ENCODE results near the gene TSPEAR.

The TSPEAR gene

DNA sequence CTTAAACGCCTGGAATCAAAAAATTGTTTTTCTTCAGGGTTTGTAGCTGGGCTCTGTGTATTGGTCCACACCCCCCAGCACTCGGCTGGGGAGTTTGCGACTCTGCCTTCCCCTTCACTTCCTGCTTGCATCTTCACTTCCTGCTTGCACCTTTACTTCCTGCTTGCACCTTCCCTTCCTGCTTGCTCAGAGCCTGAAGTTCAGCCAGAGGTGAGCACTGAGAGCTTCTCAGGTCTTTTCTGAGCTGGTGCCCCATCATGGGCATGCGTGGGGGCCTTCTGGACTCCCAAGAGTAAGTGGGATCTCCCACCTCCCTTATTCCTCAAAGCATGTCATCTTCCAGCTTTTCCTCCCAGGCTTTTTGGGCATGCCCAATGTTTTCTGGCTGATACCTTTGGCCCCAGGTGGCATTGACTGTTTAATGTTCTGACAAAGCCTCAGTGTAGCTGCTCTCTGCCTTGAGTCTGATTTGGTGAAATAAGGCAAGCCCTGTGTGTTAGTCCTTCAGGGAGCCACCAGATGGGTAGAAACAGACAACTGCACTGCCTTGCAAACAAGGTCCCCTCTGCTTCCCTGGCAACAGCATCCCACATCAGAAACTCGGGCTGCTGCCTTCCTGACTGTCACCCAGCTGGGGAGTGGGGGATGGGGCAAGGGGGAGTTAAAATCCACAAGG, 163.6 kb downstream of the TSPEAR start:
- peak; percentile 8 for DNase-seq (ENCODE audit: low read depth)

DNA sequence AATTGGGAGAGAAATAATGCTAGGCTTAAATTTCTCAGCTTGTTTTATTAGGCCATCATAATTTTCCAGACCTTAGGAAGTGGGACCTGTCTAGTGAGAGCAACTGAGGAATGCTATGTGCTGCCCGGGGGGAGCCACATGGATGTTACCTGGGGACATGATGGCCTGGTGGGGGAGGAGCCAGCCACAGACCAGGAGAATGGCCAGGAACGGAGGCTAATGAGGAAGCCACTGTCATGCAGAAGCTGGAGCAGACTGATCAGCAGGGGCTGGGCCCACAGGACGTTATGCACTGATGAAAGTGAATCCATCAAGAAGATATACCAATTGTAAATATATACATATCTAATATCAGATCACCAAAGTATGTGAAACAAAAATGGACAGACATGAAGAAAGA, 166.8 kb downstream of the TSPEAR start:
- DNase-seq (ENCODE audit: low read depth) = no peak

DNA sequence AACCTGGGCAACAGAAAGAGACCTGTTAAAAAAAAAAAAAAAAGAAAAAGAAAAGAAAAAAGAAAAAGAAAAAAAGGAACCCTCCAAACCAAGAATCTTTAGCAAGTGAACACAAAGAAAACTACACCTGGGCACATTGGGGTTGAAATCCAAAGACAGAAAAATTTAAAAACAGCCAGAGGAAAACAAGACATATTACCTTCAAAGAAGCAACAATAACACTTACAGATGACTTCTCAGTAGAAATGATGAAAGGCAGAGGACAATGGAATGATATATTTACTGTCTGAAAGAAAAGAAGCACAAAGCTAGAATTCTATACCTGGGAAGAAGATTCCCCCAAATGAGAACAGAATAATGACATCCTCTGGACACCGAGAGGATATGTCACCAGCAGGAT, 168.7 kb downstream of the TSPEAR start:
- no peak for DNase-seq (ENCODE audit: low read depth)

DNA sequence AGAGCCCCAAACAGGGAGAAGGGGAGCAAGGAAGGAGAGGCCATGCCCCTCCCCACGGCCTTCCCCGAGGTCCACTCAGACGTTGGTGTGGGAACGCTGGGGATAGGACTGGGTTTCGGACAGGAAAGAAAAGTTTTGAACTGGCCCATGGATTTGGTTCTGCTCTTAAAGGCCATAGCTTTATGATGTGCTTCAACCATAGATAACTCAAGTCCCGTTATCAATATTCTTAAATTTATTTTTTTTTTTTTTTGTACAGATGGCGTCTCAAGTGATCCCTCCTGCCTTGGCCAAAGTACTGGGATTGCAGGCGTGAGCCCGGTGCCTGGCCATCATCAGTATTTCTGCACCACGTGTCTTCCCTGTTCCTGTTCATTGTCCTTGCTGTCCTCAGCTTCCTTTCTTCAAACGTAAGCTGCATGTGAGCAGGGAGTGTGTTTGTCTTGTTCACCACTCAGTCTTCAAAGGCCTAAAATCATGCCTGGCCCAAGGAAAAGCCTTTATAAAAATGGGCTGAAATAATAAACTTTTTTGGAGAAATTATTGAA, 170.6 kb downstream of the TSPEAR start:
- no peak for DNase-seq (ENCODE audit: low read depth)

DNA sequence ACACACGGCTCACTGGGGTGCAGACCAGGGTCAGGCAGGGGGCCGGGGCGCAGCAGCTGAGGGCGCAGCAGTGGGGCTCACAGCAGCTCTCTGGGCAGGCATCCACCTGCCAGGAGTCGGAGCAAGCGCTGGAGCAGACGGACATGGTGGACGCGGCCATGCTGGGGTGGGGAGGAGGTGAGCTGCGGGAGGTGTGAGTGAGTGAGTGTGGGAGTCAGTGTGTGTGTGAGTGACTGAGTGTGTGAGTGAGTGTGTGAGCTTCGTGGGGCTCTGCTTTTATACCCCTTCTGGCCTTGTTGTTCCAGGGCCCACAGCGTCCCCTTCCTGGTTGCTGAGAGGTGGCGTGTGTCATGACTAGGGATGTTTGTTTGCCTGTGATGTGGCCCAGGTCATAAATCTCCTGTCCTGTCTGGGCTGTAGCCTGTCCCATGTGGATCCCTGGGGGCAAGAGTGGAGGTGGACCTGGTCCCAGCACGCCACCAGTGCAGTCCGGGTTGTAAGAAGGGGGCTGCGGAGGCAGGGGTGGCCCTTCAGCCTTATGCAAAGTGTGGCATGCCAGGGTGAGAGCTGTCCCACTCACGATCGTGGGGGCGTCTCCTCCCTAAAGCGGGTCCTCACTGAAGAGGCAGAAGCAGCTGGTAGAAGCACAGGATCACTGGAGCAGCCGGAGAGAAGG, 171.2 kb downstream of the TSPEAR start, which contains the start of gene KRTAP10-1:
TSS of gene KRTAP10-1 (minus strand) at position 205 of the 676 bp plus-strand sequence. CDS start at position 160, 45 bp downstream.
- no peak for DNase-seq (ENCODE audit: low read depth)

DNA sequence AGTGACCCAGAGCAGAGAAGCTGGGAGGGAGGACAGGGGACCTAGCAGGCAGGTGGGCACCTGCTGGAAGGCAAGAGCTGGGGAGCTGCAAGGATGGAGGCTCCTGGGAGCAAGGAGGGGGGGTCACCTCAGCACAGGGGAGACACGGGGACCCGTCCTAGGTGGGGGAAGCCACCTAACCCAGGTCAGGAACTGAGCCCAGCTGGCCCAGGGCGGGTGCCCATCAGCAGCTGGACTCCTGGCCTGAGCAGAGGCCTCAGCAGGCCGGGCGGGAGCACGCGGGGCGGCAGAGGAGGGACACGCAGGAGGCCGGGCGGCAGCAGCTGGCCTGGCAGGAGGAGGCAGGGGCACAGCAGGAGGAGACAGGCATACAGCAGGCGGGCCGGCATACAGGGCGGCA, 172.3 kb downstream of the TSPEAR start:
- DNase-seq (ENCODE audit: low read depth) = no peak

DNA sequence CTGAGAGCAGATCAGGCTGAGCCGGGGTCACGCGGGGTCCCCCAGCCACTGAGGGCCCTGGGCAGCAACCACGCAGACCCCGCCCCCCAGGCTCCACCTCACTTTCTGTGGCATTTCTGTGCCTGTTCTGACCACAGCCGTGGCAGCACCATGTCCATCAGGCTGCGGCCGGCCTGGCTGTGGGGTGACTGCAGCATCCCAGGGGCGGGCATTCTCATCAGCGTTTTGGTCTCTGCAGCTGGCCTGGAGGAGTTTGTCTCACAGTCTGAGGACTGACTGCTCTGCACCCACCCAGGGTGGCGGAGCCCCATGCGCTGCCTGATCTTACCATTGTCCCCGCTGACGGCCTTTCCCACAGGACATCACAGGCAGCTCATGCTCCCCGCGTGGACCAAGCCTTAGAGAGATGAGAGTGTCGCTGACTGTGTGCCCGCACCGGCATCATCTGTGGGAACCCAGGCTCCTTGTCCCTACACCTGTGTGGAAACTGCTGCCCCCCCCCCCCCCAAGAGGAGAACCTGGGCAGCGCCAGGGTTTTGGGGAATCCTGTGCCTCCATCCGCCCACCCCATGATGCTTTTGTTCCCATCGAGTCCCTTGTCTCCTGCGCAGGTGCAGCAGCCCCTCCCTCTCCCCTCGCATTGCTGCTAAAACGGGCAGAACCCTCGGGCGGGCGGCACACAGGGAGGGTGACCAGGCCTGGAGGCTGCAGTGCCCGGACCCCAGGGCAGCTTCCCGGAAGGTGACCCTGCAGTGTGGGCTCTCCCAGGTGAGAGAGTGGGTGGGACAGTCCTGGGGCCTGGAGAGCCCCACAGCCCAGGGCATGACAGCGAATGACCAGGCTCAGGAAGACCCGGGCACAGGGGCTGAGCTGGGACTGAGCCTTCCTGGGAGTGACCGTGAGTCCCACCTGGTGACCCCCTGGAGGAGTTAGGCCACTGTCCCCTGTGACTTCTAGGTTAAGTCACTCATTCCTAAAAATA, 173.2 kb downstream of the TSPEAR start:
- no peak for DNase-seq (ENCODE audit: low read depth)

DNA sequence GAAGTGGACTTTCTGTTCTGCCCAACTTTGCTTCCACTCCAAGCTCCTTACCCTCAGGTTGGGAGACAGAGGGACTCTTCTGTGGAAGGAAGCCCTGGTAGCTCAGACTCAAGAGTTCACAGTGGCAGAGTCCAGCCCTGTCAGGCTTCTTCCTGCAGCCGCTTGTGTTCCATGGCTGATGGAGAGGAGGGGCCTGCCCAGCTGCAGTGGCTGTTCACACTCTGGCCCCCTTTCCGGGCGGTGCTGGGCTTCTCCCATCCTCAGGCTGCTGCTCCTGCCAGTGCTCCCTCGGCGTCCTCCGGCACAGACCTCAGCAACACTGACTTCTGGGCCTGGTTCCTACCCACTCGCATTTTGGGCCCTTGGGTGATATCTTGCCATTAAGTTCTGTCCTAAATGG, 175.4 kb downstream of the TSPEAR start:
- DNase-seq (ENCODE audit: low read depth) = no peak

DNA sequence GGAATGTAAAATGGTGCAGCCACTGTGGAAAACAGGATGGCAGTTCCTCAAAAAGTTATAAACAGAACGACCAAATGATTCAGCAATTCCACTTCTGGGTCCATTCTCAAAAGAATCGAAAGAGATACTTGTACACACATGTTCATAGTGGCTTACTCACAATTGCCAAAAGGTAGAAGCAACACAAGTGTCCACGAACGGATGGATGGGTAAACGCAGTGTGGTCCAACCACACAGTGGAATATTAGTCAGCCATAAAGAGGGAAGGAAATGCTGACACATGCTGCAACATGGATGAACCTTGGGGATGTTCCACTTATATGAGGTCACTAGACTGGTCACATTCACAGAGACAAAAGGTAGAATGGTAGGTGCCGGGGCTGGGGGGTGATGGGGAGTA, 176.7 kb downstream of the TSPEAR start:
- no peak for DNase-seq (ENCODE audit: low read depth)

DNA sequence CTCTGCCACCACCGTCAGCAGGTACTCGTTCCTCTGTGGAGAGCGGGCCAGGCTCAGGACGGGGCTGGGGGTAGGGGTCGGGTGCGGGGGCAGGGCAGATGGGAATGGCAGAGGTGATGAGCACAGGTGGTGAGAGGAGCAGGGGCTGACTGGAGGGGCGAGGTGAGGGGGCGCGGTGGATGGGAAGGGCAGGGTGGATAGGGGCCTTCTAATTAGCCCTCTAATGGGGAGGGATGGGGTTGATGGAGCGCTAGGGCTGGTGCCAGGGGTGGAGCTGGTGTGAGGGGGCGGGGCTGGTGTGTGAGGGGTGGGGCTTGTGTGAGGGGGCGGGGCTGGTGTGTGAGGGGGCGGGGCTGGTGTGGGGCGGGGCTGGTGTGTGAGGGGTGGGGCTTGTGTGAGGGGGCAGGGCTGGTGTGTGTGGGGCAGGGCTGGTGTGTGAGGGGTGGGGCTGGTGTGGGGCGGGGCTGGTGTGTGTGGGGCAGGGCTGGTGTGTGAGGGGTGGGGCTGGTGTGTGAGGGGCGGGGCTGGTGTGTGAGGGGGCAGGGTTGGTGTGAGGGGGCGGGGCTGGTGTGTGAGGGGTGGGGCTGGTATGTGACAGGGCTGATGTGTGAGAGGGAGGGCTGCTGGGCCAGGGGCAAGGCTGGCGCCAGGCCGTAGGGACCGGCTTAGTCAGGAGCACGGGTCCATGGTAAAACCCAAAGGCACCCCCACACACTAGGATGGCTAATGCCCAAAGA, 177.3 kb downstream of the TSPEAR start:
- no peak for DNase-seq (ENCODE audit: low read depth)

DNA sequence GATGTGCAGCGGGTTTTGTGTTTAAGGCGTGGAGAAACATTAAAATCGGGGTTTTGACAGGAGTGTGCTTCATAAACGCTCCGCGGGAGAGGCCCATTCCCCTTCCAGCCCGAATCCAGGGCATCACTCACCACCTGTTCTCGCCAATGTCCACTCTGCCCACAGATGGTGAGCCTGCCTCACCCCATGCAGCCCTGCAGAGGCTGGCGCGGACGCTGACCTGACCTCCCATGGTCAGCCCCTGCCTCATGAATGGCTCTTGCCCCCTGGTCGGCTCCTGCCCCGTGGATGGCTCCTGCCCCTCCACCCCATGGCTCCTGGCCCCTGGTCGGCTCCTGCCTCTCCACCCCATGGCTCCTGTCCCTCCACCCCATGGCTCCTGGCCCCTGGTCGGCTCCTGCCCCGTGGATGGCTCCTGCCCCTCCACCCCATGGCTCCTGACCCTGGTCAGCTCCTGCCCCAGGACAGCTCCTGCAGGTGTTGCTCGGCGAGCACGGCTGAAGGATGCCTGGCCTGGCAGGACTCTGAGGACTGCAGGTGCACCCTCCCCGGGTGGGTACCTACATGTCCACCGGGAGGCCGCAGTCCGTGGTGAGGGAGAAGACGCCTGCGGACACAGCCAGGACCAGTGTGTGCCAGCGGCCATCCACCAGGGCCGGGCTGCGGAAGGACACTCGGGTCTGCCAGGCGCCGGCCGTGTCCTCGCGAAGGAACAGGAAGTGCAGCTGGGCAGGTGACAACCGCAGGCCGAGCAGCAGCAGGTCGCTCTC, 178.1 kb downstream of the TSPEAR start:
- DNase-seq (ENCODE audit: low read depth) = no peak

DNA sequence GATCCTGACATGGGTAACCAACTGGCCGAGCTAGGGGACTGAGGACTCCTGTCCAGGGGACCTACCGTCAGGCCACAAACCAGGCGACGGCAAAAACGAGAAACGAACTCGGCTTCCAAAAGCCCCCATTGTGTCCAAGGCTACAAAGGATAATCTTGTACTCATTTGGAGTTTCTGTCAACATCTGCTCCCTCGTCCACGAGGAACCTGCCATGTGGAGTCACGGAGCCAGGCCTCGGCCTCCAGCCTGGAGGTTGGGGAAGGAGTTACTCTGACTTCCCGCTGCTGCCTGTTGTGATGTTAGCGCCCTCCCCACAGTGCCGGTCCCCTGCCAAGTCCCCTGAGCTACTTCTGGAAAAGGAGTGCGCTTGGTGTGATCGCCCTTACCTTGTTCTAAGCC, 178.7 kb downstream of the TSPEAR start:
- no peak for DNase-seq (ENCODE audit: low read depth)

DNA sequence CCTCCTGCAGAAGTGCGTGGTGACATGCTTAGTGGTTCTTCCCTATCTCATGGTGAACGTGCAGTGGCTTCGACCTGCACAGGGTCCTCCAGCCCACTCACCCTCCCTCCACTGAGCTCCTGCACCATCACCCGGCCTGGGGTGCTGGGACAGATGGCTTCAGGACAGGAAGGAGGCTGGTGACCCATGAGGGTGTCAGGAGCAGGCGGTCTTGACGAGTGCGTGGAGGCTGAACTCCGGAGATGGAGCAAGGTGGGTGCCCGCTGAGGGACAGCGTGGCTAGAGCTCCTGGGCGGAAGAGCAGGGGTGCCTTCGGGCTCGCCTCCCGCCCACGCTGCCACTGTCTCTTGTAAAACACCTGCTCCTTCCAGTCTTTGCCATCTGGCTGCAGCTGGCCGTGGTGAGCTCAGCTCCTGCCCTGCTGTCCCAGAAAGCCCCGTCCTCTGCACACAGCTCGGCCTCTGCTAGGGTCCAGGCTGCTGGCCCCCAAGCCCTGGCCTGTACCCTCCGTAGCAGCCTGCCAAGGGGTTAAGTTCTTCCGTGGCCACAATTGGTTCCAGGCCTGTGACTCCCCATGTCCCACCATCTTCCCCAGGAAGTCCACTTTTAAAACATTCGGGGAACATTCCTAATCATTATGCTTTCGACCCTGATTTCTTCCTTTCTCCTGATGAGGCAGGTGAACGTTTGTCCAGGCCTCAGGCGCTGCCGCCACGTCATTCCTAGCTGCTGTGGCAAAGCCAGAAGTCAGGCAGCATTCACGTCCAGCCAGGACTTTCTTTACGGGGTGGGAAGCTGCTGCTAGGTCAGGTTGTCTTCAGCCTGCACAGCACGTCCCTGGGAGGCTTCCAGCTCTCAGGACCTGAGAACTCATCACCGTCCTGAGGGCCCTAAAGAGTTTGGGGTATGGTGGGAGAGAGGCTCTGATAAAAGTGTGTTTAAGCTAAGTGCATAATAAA, 179.5 kb downstream of the TSPEAR start:
- DNase-seq (ENCODE audit: low read depth) = no peak

DNA sequence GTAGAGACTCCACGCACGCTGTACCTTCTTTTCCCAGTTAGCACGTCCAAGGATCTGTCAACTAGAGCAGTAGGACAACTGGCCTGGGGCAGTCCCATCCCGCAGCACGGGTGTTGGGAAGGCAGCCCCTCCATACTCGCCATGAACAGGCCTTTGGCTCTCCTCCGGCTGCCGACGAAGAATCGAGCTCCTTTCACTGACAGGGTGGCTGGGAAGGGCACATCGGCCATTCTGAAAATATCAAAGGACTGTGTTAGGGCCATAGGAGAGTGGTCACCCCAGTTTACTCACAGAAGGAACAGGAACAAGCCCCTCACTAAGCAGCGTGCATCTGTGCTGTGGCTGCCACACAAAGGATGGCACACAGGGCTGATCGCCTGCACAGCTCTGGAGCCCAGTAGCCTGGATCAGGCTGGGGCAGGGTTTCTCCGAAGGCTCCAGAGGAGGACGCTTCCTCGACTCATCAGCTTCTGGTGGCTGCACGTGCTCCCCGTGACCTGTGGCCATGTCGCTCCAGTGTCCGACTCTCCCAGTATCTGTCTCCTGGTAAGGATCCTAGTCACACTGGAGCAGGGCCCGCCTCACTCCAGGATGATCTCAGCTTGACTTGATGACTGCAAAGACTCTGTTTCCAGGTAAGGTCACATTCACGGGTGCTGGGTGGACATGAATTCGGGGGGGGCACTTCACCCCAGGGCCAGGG, 180.3 kb downstream of the TSPEAR start:
- DNase-seq (ENCODE audit: low read depth) = no peak

DNA sequence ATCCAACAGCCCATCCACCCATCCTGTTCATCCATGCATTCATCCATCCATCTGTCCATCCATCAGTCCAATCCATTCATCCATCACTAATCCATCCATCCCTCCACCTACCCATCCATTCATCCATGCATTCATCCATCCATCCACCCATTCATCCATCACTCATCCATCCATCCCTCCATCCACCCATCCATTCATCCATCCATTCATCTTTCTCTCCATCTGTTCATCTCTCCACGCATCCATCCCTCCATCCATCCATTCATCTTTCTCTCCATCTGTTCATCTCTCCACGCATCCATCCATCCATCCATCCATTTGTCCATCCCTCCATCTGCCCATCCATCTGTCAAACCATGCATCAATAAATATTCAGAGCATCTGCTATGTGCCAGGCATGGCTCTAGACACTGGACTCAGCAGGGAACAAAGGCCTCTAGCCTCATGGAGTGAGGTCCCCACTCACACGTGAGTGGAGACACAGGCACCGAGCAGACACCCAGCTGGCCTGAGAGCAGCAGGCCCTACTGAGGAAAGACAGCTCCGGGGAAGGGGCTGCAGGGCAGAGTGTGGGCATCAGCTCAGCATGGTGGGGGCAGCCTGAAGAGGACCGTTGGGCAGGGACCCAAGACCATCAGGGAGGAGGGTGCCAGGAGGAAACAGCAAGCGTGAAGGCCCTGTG, 181.0 kb downstream of the TSPEAR start:
- no peak for DNase-seq (ENCODE audit: low read depth)

DNA sequence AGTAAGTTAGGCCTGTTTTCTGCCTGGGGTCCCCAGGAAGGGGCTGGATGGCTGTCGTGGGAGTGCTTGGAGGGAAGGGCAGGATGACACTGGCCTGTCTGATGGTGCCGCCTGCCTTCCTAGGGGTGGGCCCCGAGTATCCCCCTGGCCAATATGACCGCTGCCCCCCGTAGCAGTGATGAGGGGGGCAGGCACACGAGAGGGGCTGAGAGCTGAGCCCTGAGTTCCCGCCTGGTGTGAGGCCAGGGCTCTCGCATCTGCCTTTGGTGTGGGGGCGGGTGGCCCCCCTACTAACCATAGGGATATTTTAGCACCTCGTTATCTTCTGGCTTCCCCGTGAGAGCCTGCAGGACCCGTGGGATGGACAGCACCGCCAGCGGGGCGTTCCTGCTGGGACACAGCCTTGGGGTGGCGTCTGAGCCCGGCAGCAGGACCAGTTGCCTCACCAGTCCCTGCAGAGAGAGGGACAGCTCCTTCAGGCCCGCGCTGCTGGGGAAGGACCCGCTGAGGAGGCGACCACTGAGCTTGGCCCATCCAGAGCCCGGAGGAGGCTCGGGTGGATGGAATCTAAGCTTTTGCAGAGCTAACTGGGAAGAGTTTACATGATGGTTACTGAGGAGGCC, 181.8 kb downstream of the TSPEAR start:
- no peak for DNase-seq (ENCODE audit: low read depth)

DNA sequence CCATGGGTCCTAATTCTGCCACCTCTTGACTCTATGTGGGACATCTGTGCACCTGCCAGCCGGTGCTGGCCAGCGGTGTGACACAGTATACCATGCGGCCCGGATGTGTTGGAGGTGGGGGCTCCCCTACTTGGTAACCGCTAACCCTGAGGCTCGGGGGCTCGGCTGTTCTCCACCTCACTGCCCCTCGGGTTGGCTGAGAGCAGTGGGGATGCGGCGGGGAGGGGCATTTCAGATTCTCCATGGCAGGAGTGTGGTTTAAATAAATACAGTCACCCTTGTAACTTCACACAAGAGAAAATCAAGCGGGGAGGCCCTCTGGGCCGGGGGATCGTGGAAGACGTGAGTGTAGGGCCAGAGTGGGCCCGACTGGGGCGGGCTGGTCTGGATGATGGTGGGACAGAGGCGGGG, 182.4 kb downstream of the TSPEAR start:
- no peak for DNase-seq (ENCODE audit: low read depth)

DNA sequence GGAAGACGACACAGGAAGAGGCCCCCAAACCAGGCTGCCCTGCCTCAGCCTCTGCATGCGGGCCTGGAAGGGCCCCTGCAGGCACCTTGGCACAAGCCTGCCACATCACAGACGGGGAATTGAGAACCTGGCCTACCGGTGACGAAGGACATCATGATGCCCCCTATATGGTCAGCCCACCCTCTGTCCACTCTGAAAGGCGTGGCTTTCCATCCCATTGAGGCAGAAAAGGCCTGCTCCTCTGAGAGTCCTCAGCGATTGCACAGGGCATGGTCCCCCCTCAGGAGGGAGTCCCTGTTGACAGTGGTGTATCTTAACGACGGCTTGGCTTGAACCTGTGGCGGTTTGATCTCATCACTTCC, 182.8 kb downstream of the TSPEAR start:
- no peak for DNase-seq (ENCODE audit: low read depth)

Measured in activated T-cell treated with anti-CD3 and anti-CD28 coated beads for 24 hours (primary cell).